ENCODE measurements around the gene TNS1.

Gene TNS1

DNA sequence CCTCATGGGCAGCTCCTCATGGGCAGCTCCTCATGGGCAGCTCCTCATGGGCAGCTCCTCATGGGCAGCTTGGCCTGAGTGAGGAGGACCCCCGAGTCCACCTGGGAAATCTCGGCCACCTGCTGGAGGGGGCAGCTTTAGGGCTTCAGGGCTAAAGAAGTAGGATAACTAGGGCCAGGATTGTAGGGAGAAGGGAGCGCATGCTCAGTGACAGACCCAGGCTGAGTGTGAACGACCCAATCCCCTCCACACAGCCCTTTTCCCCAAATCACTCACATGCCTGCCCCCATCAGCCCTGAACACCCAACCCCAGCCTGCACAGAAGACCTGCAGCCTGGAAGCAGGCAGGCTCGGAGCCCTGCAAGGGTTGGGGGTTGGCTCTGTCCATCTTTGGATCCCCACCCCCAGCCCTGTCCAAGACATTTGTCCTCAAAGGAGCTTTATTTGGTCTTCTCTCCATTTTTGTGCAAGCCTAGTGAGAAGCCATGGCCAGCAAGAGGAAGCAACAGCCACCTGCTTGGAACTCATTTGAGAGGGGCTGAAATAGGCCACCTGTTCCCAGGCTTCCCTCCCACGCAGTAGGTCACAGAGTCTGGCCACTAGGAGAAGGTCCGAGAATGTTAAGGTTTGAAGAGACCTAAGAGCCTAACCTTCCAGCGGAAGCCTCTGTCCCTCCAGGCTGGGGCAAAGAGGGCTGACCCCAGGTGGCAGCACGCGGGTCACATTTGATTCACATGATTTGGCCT is 249.9 kb downstream of the TNS1 start:
- H3K27me3 Mint-ChIP-seq, result peaks cover 22 to 40% of the 10 kb centered on the region in 2 donors
- ATAC-seq (replicated peaks), result no peak

DNA sequence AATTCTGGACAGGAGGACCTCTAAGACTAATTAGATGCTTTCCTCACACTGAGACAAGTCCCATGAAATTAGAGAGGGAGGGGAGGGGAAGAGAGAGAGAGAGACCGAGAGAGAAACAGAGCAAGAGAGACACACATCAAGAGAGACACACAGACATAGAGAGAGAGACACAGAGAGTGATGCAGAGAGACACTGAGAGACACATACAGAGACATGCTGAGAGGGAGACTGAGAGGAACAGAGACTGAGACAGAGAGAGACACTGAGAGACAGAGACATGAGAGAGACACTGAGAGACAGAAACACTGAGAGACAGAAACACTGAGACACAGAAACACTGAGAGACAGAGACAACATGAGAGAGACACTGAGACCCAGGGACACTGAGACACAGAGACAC is 250.8 kb downstream of the TNS1 start:
- H3K27me3 Mint-ChIP-seq, result peaks cover 22 to 31% of the 10 kb centered on the region in 2 donors
- no peaks in the 10 kb centered on the region for H3K4me1 Mint-ChIP-seq (ENCODE audit: low read depth in 2 of 2)
- H3K4me3 Mint-ChIP-seq, result no peak overlapping the region
- no peak overlapping the region for H3K27ac Mint-ChIP-seq
- DNase-seq, result no peak
- ATAC-seq (replicated peaks), result no peak
- H3K9me3 Mint-ChIP-seq, result no peaks in the 10 kb centered on the region
- H3K36me3 Mint-ChIP-seq (ENCODE audit: insufficient read depth), result no peaks in the 10 kb centered on the region

More for the DNA sequence above, 249.9 kb downstream of the TNS1 start:
- Mint-ChIP-seq H3K27ac (no peak overlapping the region), H3K4me3 (no peak overlapping the region), H3K36me3 (ENCODE audit: insufficient read depth) (no peaks in the 10 kb centered on the region), H3K9me3 (no peaks in the 10 kb centered on the region), H3K4me1 (ENCODE audit: low read depth in 2 of 2) (no peaks in the 10 kb centered on the region)
- no peak for DNase-seq

DNA sequence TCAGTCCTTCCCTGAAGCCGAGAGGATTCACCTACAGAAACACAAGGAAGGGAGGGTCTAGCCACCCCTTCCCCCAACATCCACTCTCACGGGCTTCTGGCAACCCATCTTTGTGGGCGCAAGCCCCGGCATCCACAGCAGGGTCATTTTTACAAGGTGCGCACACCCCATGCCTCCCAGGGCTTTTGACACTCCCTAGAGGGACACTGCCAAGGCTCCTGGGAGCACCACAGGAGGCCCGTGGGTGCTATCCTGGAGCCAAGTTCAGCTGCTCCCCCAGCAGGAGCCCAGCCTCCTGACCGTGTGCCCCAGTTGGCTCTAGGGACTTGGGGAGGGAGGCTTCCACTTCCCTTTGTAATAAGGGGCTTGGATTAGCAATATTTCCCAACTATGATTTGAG is 251.6 kb downstream of the TNS1 start:
- Mint-ChIP-seq H3K36me3 (ENCODE audit: insufficient read depth) (no peaks in the 10 kb centered on the region), H3K9me3 (no peaks in the 10 kb centered on the region), H3K27me3 (peaks cover 22 to 26% of the 10 kb centered on the region in 2 donors), H3K27ac (no peak overlapping the region), H3K4me3 (no peak overlapping the region), H3K4me1 (ENCODE audit: low read depth in 2 of 2) (no peaks in the 10 kb centered on the region)
- ATAC-seq (replicated peaks), result no peak
- DNase-seq, result no peak
